HG02943 (cell line): ENCODE results near the gene ZNF33A.
A peak's percentile ranks its signal among the peaks of the same experiment; 100 is the strongest.
"Not testable (repeated sequence)": the region's sequence is repeated elsewhere in the genome, so short reads cannot be mapped to it uniquely, and the experiment has no call there.

Source experiments
- ATAC-seq: cut with Tn5 transposase; IDR thresholded peaks from one replicate; pipeline ENCODE4 v1.9.1; 2021; ENCODE audit warnings: mild to moderate bottlenecking, low read depth, moderate library complexity; ENCODE audit not compliant: unreplicated experiment

Gene ZNF33A

GRCh38 chr10:38043516-38043915 lies 33.0 kb downstream of the ZNF33A start:
- ATAC-seq = no peak

GRCh38 chr10:38045129-38045528 lies 34.7 kb downstream of the ZNF33A start:
- no peak for ATAC-seq

- ATAC-seq = no peak
Measured at GRCh38 chr10:38047666-38048065, 37.2 kb downstream of the ZNF33A start.

GRCh38 chr10:38050212-38050611 lies 39.7 kb downstream of the ZNF33A start:
- no peak for ATAC-seq

GRCh38 chr10:38054361-38054797 lies 43.9 kb downstream of the ZNF33A start:
- no peak for ATAC-seq

- ATAC-seq = not testable (repeated sequence)
Measured at GRCh38 chr10:38055274-38055894, 44.9 kb downstream of the ZNF33A start.

- not testable (repeated sequence) for ATAC-seq
Measured at GRCh38 chr10:38069663-38070062, 59.2 kb downstream of the ZNF33A start.

GRCh38 chr10:38070501-38070900 lies 60.0 kb downstream of the ZNF33A start:
- ATAC-seq = no peak

- no peak for ATAC-seq
Measured at GRCh38 chr10:38072552-38072951, 62.1 kb downstream of the ZNF33A start.

- ATAC-seq = no peak
Measured at GRCh38 chr10:38076687-38077086, 66.2 kb downstream of the ZNF33A start.

- not testable (repeated sequence) for ATAC-seq
Measured at GRCh38 chr10:38093318-38093717, 82.8 kb downstream of the ZNF33A start.

GRCh38 chr10:38093816-38094157 lies 83.3 kb downstream of the ZNF33A start:
- ATAC-seq = peak; percentile 29

- peak; percentile 98 for ATAC-seq
Measured at GRCh38 chr10:38094158-38094926, 83.9 kb downstream of the ZNF33A start, which contains the start of gene ZNF37A. TSS of gene ZNF37A (plus strand) at chr10:38094337. CDS start at chr10:38096618, 2,281 bp downstream.

- ATAC-seq = no peak
Measured at GRCh38 chr10:38094927-38095574, 84.6 kb downstream of the ZNF33A start.

GRCh38 chr10:38102880-38103279 lies 92.4 kb downstream of the ZNF33A start:
- ATAC-seq = no peak

GRCh38 chr10:38103756-38104155 lies 93.3 kb downstream of the ZNF33A start:
- ATAC-seq = no peak

GRCh38 chr10:38112159-38112558 lies 101.7 kb downstream of the ZNF33A start:
- no peak for ATAC-seq
